Activated CD4-positive, alpha-beta memory T cell treated with anti-CD3 and anti-CD28 coated beads for 36 hours (primary cell): ENCODE measurements around the gene MAVS. TPM values are rescaled to one million over a fixed set of nuclear protein-coding genes. Genes with fewer than 3 reads are reported as not detected.

ENCODE experiments used
- CTCF ChIA-PET: fragments of 350-600 bp; sonication (Branson Sonifier 250); formaldehyde crosslinking; loops from one replicate; lab custom pipeline; 2021; ENCODE audit warnings: antibody characterized with exemption, inconsistent platforms; lab: Charles Lee
- POLR2A ChIA-PET: fragments of 350-600 bp; sonication (Branson Sonifier 250); formaldehyde crosslinking; loops from one replicate; lab custom pipeline; 2021; ENCODE audit warnings: antibody characterized with exemption; lab: Charles Lee
- DNase-seq: peaks from one replicate; pipeline ENCODE4 v3.0.0-alpha.2; 2020
- H3K27ac Mint-ChIP-seq: one replicate; pipeline ENCODE4 v1.8.0; 2021; ENCODE audit warnings: mixed read lengths
- H3K27me3 Mint-ChIP-seq: one replicate; pipeline ENCODE4 v1.8.0; 2021; ENCODE audit warnings: mixed read lengths
- H3K36me3 Mint-ChIP-seq: one replicate; pipeline ENCODE4 v1.8.0; 2021; ENCODE audit warnings: mixed read lengths
- H3K4me1 Mint-ChIP-seq: one replicate; pipeline ENCODE4 v1.8.0; 2021; ENCODE audit warnings: low read depth, mixed read lengths
- H3K4me3 Mint-ChIP-seq: one replicate; pipeline ENCODE4 v1.8.0; 2021; ENCODE audit warnings: mild to moderate bottlenecking, mixed read lengths
- H3K9me3 Mint-ChIP-seq: one replicate; pipeline ENCODE4 v1.8.0; 2021; ENCODE audit warnings: mixed read lengths
- intact Hi-C: fragments of 100-400 bp; cut with micrococcal nuclease; formaldehyde crosslinking; loops from one replicate; pipeline ENCODE4 v1.15.1; 2023
- total RNA-seq, 2 experiments: library from RNA; stranded (reverse); gene quantifications; one replicate each; pipeline ENCODE4 v1.2.3, GENCODE V29; 2021

MAVS gene
- total RNA-seq, 2 experiments from 2014 or later = 22.2 to 24.2 TPM

DNA sequence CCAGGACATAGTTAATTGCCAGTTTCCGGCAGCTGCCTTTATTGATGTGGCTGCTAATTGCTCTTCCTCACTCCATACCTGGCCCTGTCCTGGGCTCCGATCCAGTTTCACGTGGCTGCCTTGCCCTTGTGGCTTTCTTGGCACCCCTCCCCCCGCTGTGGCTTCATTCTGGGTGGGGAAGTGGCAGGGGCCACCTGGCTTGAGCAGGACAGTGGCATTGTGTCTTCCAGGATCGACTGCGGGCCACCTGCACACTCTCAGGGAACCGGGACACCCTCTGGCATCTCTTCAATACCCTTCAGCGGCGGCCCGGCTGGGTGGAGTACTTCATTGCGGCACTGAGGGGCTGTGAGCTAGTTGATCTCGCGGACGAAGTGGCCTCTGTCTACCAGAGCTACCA lies 10.8 kb downstream of the MAVS start:
- Mint-ChIP-seq H3K27me3 (no peaks in the 10 kb centered on the region), H3K27ac (no peak overlapping the region), H3K4me3 (no peak overlapping the region), H3K36me3 (peaks cover 30% of the 10 kb centered on the region), H3K4me1 (no peaks in the 10 kb centered on the region), H3K9me3 (no peaks in the 10 kb centered on the region)
- intact Hi-C loops = no loop called here
- ChIA-PET CTCF (interaction anchor here (1.2 kb wide), 1 partner anchor 146 kb away, joined by 3 read pairs; no protein-coding TSS in a partner anchor), POLR2A (no interaction called here)
- no peak for DNase-seq

DNA sequence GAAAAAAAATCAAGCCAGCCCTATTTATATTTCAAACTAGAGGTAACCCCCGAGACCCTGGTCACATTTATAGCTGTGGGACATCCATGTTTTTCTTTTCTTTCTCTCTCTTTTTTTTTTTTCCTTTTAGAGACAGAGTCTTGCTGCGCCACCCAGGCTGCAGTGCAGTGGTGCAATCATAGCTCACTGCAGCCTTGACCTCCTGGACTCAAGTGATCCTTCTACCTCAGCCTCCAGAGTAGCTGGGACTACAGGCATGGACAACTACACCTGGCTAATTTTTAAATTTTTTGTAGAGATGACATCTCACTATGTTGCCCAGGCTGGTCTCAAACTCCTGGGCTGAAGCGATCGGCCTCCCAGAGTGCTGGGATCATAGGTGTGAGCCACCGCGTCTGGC lies 12.1 kb downstream of the MAVS start:
- no peak overlapping the region for H3K4me3 Mint-ChIP-seq
- peaks cover 42% of the 10 kb centered on the region for H3K36me3 Mint-ChIP-seq
- CTCF ChIA-PET = no interaction called here

DNA sequence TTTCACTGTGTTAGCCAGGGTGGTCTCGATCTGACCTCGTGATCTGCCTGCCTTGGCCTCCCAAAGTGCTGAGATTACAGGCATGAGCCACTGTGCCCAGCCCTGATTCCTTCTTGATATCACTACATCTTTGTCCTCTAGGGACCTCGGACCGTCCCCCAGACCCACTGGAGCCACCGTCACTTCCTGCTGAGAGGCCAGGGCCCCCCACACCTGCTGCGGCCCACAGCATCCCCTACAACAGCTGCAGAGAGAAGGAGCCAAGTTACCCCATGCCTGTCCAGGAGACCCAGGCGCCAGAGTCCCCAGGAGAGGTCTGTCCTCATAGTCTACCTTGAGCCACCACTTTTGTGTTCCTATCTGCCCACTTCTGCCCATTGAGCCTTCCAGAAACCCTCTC lies 14.6 kb downstream of the MAVS start:
- Mint-ChIP-seq H3K4me3 (no peak overlapping the region), H3K27me3 (no peaks in the 10 kb centered on the region), H3K9me3 (no peaks in the 10 kb centered on the region), H3K4me1 (no peaks in the 10 kb centered on the region), H3K27ac (no peak overlapping the region), H3K36me3 (peaks cover 48% of the 10 kb centered on the region)
- intact Hi-C loops = no loop called here
- CTCF ChIA-PET = no interaction called here
- POLR2A ChIA-PET = no interaction called here
- no peak for DNase-seq

More for the DNA sequence above, 12.1 kb downstream of the MAVS start:
- H3K9me3 Mint-ChIP-seq = no peaks in the 10 kb centered on the region
- POLR2A ChIA-PET = interaction anchor here (0.7 kb wide), 1 partner anchor 11 kb away, joined by 3 read pairs; no protein-coding TSS in a partner anchor
- H3K27ac Mint-ChIP-seq = no peak overlapping the region
- no peaks in the 10 kb centered on the region for H3K27me3 Mint-ChIP-seq
- DNase-seq = no peak
- intact Hi-C loops = no loop called here
- H3K4me1 Mint-ChIP-seq = no peaks in the 10 kb centered on the region

DNA sequence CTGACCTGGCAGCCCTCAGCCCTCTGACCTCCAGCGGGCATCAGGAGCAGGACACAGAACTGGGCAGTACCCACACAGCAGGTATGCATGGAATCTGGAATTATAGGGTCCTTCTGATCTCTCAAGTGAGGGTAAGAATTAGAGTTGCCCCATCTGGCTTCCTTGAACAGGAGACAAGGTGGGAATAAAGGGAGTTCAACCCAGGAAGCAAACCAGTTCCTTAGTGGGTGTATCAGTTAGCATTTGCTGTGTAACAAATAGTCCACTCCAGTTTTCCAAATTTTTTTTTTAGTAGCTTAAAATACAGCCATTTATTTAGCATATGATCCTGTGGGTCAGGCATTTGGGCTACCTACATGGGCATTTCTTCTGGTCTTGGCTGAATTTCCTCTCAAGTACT lies 15.7 kb downstream of the MAVS start:
- H3K4me3 Mint-ChIP-seq = no peak overlapping the region
- H3K4me1 Mint-ChIP-seq = no peaks in the 10 kb centered on the region
- peaks cover 42% of the 10 kb centered on the region for H3K36me3 Mint-ChIP-seq
- H3K27me3 Mint-ChIP-seq = no peaks in the 10 kb centered on the region
- intact Hi-C loops = no loop called here
- H3K9me3 Mint-ChIP-seq = no peaks in the 10 kb centered on the region
- no peak for DNase-seq
- CTCF ChIA-PET = no interaction called here
- H3K27ac Mint-ChIP-seq = no peak overlapping the region
- POLR2A ChIA-PET = no interaction called here

DNA sequence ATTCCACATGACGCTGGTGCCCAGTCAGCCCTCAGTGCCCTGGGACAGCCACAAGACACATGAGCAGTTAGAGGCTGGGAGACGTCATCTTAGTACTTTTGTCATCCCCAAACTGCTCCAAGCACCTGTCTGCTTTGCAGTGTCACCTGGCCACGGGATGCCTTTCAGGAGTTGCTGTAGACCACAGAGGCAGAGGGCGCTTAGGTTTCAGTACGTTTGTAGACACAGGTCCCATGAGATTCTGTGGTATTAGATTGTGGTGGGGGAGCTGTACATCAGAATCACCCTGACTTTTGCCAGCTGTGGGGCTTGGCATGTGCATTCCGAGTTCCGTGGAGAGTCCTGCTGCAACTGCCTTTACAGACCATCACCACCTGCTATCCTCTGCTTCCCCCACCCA lies 16.7 kb downstream of the MAVS start:
- H3K9me3 Mint-ChIP-seq = no peaks in the 10 kb centered on the region
- no peak for DNase-seq
- H3K36me3 Mint-ChIP-seq = peaks cover 35% of the 10 kb centered on the region
- H3K27me3 Mint-ChIP-seq = no peaks in the 10 kb centered on the region
- H3K4me3 Mint-ChIP-seq = no peak overlapping the region
- H3K4me1 Mint-ChIP-seq = no peaks in the 10 kb centered on the region
- H3K27ac Mint-ChIP-seq = no peak overlapping the region
- intact Hi-C loops = no loop called here
- ChIA-PET POLR2A (no interaction called here), CTCF (no interaction called here)

DNA sequence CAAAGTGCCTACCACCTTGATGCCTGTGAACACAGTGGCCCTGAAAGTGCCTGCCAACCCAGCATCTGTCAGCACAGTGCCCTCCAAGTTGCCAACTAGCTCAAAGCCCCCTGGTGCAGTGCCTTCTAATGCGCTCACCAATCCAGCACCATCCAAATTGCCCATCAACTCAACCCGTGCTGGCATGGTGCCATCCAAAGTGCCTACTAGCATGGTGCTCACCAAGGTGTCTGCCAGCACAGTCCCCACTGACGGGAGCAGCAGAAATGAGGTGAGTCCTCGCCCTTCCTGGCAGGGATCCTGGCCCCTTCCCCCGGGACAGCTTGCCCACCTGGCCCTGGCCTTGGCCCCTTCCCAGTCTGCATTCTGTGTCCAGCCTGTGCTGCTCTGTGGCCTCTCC lies 17.9 kb downstream of the MAVS start:
- ChIA-PET POLR2A (no interaction called here), CTCF (no interaction called here)
- Mint-ChIP-seq H3K4me3 (no peak overlapping the region), H3K27me3 (no peaks in the 10 kb centered on the region), H3K27ac (no peak overlapping the region), H3K9me3 (no peaks in the 10 kb centered on the region), H3K36me3 (peaks cover 35% of the 10 kb centered on the region), H3K4me1 (no peaks in the 10 kb centered on the region)
- intact Hi-C loops = no loop called here
- DNase-seq = no peak

DNA sequence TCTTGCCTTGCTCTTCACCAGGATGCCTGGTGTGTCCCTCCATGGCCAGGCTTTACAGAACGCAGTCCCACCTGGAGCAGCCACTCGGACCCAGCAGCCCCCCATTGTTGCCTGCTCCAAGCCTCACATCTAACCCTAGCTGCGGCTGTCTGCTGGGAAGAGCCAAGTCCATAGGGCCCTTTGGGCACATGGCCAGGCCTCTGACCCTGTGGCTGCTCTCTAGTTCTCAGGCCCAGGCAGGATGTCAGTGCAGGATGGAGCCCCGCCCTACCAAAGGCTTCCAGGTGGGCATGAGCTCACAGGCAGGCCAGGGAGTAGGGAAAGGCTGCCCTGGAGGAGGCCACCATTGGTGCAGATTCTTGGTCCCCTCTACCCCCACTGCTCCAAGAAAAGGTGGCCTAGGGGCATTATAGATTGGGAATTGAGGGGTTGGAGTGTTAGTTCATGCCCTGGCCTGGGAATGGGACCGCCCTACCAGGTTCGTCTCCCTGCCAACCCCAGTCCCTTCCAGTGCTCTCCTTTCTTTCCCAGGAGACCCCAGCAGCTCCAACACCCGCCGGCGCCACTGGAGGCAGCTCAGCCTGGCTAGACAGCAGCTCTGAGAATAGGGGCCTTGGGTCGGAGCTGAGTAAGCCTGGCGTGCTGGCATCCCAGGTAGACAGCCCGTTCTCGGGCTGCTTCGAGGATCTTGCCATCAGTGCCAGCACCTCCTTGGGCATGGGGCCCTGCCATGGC lies 18.7 kb downstream of the MAVS start:
- intact Hi-C loops = no loop called here
- peaks cover 35% of the 10 kb centered on the region for H3K36me3 Mint-ChIP-seq
- H3K9me3 Mint-ChIP-seq = no peaks in the 10 kb centered on the region
- no peaks in the 10 kb centered on the region for H3K27me3 Mint-ChIP-seq
- H3K27ac Mint-ChIP-seq = no peak overlapping the region
- no peaks in the 10 kb centered on the region for H3K4me1 Mint-ChIP-seq
- H3K4me3 Mint-ChIP-seq = no peak overlapping the region
- no peak for DNase-seq
- ChIA-PET CTCF (no interaction called here), POLR2A (no interaction called here)

DNA sequence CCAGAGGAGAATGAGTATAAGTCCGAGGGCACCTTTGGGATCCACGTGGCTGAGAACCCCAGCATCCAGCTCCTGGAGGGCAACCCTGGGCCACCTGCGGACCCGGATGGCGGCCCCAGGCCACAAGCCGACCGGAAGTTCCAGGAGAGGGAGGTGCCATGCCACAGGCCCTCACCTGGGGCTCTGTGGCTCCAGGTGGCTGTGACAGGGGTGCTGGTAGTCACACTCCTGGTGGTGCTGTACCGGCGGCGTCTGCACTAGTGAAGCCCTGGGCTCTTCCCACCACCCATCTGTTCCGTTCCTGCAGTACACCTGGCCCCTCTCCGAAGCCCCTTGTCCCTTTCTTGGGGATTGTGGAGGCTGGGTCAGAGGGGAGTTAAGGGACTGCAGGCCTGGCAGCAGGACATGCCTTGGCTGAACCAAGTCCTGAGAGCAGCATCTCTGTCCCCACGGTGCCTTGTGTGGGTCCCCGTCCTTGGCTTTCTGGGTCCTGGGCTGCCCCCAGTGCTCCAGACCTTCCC lies 19.3 kb downstream of the MAVS start:
- H3K4me3 Mint-ChIP-seq = no peak overlapping the region
- no peaks in the 10 kb centered on the region for H3K27me3 Mint-ChIP-seq
- ChIA-PET CTCF (interaction anchor here (1.1 to 1.3 kb wide), 3 partner anchors 11 to 219 kb away, joined by 3 read pairs; no protein-coding TSS in a partner anchor), POLR2A (no interaction called here)
- no peaks in the 10 kb centered on the region for H3K4me1 Mint-ChIP-seq
- peaks cover 39% of the 10 kb centered on the region for H3K36me3 Mint-ChIP-seq
- intact Hi-C loops = no loop called here
- H3K27ac Mint-ChIP-seq = no peak overlapping the region
- no peaks in the 10 kb centered on the region for H3K9me3 Mint-ChIP-seq
- no peak for DNase-seq

DNA sequence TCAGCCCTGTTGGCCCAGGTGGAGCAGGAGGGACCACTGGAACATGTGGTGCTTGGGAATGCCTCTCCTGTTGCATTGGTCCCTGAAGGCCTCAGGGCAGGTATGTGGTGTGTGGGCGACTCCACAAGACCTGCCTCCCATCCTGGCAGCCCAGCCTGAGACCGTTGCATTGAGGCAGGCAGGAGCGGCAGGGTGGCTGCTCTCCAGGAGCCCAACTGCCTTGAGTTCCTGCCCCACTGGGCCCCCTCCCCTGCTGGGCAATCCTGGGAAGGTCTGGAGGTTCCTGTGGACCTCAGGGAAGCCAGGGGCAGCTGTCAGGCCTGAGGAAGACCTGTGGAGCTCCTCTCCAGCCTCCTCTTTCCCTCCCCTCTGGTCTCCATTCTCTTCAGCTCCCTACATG lies 19.8 kb downstream of the MAVS start:
- Mint-ChIP-seq H3K27me3 (no peaks in the 10 kb centered on the region), H3K4me1 (no peaks in the 10 kb centered on the region), H3K4me3 (no peak overlapping the region), H3K36me3 (peaks cover 38% of the 10 kb centered on the region), H3K9me3 (no peaks in the 10 kb centered on the region), H3K27ac (no peak overlapping the region)
- DNase-seq = no peak
- intact Hi-C loops = no loop called here
- ChIA-PET CTCF (interaction anchor here (1.1 to 1.3 kb wide), 3 partner anchors 12 to 219 kb away, joined by 3 read pairs; no protein-coding TSS in a partner anchor), POLR2A (no interaction called here)

DNA sequence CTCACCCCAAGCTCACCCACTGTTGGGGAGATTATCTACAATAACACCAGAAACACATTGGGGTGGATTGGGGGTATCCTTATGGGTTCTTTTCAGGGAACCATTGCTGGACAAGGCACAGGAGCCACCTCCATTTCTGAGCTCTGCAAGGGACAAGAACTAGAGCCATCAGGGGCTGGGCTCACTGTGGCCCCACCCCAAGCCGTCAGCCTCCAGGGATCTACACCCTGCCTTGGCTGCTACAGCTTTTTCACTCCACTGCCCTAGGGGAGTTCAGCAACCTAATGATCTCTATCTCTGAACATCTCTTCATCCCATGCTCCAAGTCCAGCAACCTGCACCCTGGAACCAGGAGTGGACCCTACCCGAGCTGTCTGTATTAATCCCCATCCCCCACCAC lies 21.2 kb downstream of the MAVS start:
- ChIA-PET POLR2A (interaction anchor here (0.6 to 0.9 kb wide), 2 partner anchors 16 to 89 kb away, joined by 3 read pairs; no protein-coding TSS in a partner anchor), CTCF (interaction anchor here (0.7 to 1.0 kb wide), 2 partner anchors 47 to 312 kb away, joined by 3 to 4 read pairs; no protein-coding TSS in a partner anchor)
- Mint-ChIP-seq H3K4me3 (no peak overlapping the region), H3K27ac (no peak overlapping the region), H3K27me3 (no peaks in the 10 kb centered on the region), H3K36me3 (peaks cover 33% of the 10 kb centered on the region), H3K9me3 (no peaks in the 10 kb centered on the region), H3K4me1 (no peaks in the 10 kb centered on the region)
- intact Hi-C loops = no loop called here
- DNase-seq = no peak

DNA sequence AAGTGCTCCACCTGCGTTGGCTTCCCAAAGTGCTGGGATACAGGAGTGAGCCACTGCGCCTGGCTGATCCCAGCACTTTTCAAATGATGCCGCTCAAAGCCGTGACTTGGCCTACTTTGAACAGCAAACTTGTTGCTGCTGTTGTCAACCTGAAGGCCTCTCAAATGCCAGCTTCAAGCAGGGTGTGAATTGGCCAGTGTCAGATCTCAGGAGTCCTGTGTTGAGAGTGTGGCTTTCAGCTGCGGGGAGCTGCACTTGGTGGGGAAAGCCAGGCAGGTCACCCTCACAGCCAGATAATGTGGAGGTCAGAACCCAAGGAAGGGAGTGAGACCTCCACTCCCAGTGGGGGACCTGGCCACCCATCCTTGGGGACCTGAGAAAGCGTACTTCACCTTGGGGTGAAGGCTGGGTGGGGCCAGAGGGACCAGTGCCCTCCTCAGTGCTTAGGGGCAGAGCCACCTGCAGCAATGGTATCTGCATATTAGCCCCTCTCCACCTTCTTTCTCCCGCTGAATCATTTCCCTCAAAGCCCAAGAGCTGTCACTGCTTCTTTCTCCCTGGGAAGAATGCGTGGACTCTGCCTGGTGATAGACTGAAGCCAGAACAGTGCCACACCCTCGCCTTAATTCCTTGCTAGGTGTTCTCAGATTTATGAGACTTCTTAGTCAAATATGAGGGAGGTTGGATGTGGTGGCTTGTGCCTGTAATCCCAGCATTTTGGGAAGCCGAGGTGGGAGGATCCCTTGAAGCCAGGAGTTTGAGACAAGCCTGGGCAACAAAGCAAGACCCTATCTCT lies 23.4 kb downstream of the MAVS start:
- ChIA-PET CTCF (interaction anchor here (0.6 kb wide), 1 partner anchor 15 kb away, joined by 3 read pairs; no protein-coding TSS in a partner anchor), POLR2A (no interaction called here)
- no peak overlapping the region for H3K27ac Mint-ChIP-seq
- intact Hi-C loops = no loop called here
- no peak overlapping the region for H3K4me3 Mint-ChIP-seq
- peaks cover 28% of the 10 kb centered on the region for H3K36me3 Mint-ChIP-seq
- no peaks in the 10 kb centered on the region for H3K27me3 Mint-ChIP-seq
- no peaks in the 10 kb centered on the region for H3K4me1 Mint-ChIP-seq
- H3K9me3 Mint-ChIP-seq = no peaks in the 10 kb centered on the region
- DNase-seq = no peak
